Stimulated activated CD8-positive, alpha-beta memory T cell treated with anti-CD3 and anti-CD28 coated beads, Interleukin-15, amount 100 ng/mL, for 4 hours (primary cell): ENCODE measurements around the gene WSCD2.

Experiments
- DNase-seq, 2 donors: peaks; one replicate each; pipeline ENCODE4 v3.0.0-alpha.2; 2020; ENCODE audit warnings: low read depth in 2 of 2

Gene WSCD2

GRCh38 chr12:108157870-108158459, 28.9 kb downstream of the WSCD2 start:
- DNase-seq = no peak

GRCh38 chr12:108162207-108162606, 33.1 kb downstream of the WSCD2 start:
- no peak for DNase-seq

- DNase-seq = no peak
Measured at GRCh38 chr12:108166505-108166904, 37.4 kb downstream of the WSCD2 start.

GRCh38 chr12:108167974-108168373, 38.9 kb downstream of the WSCD2 start:
- DNase-seq = no peak

- no peak for DNase-seq
Measured at GRCh38 chr12:108169708-108170107, 40.6 kb downstream of the WSCD2 start.

- no peak for DNase-seq
Measured at GRCh38 chr12:108170164-108170563, 41.1 kb downstream of the WSCD2 start.

- no peak for DNase-seq
Measured at GRCh38 chr12:108172033-108172432, 42.9 kb downstream of the WSCD2 start.

- DNase-seq = no peak
Measured at GRCh38 chr12:108173160-108173559, 44.1 kb downstream of the WSCD2 start.

- no peak for DNase-seq
Measured at GRCh38 chr12:108173892-108174291, 44.8 kb downstream of the WSCD2 start.

- no peak for DNase-seq
Measured at GRCh38 chr12:108174641-108175040, 45.6 kb downstream of the WSCD2 start.

GRCh38 chr12:108175310-108175709, 46.2 kb downstream of the WSCD2 start:
- DNase-seq = no peak

- DNase-seq = no peak
Measured at GRCh38 chr12:108176292-108176691, 47.2 kb downstream of the WSCD2 start.

GRCh38 chr12:108177131-108177530, 48.0 kb downstream of the WSCD2 start:
- no peak for DNase-seq

GRCh38 chr12:108179305-108179704, 50.2 kb downstream of the WSCD2 start:
- no peak for DNase-seq

GRCh38 chr12:108180255-108181094, 51.4 kb downstream of the WSCD2 start:
- no peak for DNase-seq

- no peak for DNase-seq
Measured at GRCh38 chr12:108181095-108181454, 52.0 kb downstream of the WSCD2 start.

- DNase-seq = no peak
Measured at GRCh38 chr12:108182096-108182495, 53.0 kb downstream of the WSCD2 start.

- no peak for DNase-seq
Measured at GRCh38 chr12:108185002-108185401, 55.9 kb downstream of the WSCD2 start.

- DNase-seq = no peak
Measured at GRCh38 chr12:108187831-108188230, 58.7 kb downstream of the WSCD2 start.

- DNase-seq = no peak
Measured at GRCh38 chr12:108190529-108190928, 61.4 kb downstream of the WSCD2 start.

- DNase-seq = no peak
Measured at GRCh38 chr12:108191086-108191485, 62.0 kb downstream of the WSCD2 start.

GRCh38 chr12:108191938-108192337, 62.9 kb downstream of the WSCD2 start:
- DNase-seq = no peak

GRCh38 chr12:108193493-108193892, 64.4 kb downstream of the WSCD2 start:
- no peak for DNase-seq

GRCh38 chr12:108193917-108194316, 64.8 kb downstream of the WSCD2 start:
- no peak for DNase-seq
